Activated CD8-positive, alpha-beta T cell treated with anti-CD3 and anti-CD28 coated beads for 36 hours (primary cell): ENCODE results near the gene MYO15B. TPM values are rescaled to one million over a fixed set of nuclear protein-coding genes. Genes with fewer than 3 reads are reported as not detected.

Experiments
- ATAC-seq: fragments of 200-7000 bp; cut with Tn5 transposase; one replicate; pipeline ENCODE4 v1.10.0; 2021; ENCODE audit warnings: mild to moderate bottlenecking, moderate library complexity
- CTCF ChIA-PET: fragments of 350-600 bp; sonication (Branson Sonifier 250); formaldehyde crosslinking; loops from one replicate; lab custom pipeline; 2021; ENCODE audit warnings: antibody characterized with exemption; lab: Charles Lee
- POLR2A ChIA-PET: fragments of 350-600 bp; sonication (Branson Sonifier 250); formaldehyde crosslinking; loops from one replicate; lab custom pipeline; 2021; ENCODE audit warnings: antibody characterized with exemption; lab: Charles Lee
- DNase-seq: peaks from one replicate; pipeline ENCODE4 v3.0.0-alpha.2; 2020
- H3K27ac Mint-ChIP-seq: one replicate; pipeline ENCODE4 v1.8.0; 2021; ENCODE audit warnings: mild to moderate bottlenecking, mixed read lengths
- H3K27me3 Mint-ChIP-seq: one replicate; pipeline ENCODE4 v1.8.0; 2021; ENCODE audit warnings: mixed read lengths
- H3K36me3 Mint-ChIP-seq: one replicate; pipeline ENCODE4 v1.8.0; 2021; ENCODE audit warnings: low read depth, mixed read lengths
- H3K4me1 Mint-ChIP-seq: one replicate; pipeline ENCODE4 v1.8.0; 2021; ENCODE audit warnings: low read depth, mixed read lengths
- H3K4me3 Mint-ChIP-seq: one replicate; pipeline ENCODE4 v1.8.0; 2021; ENCODE audit warnings: mild to moderate bottlenecking, moderate library complexity, mixed read lengths
- H3K9me3 Mint-ChIP-seq: one replicate; pipeline ENCODE4 v1.8.0; 2021; ENCODE audit warnings: mixed read lengths
- CTCF ChIP-seq: fragments of 200-600 bp; IDR thresholded peaks from one replicate; pipeline ENCODE4 v1.8.0; 2022; ENCODE audit warnings: antibody characterized with exemption, mild to moderate bottlenecking
- intact Hi-C: fragments of 100-400 bp; cut with micrococcal nuclease; formaldehyde crosslinking; loops from one replicate; pipeline ENCODE4 v1.10.0; 2022
- total RNA-seq, 2 experiments: library from RNA; stranded (reverse); gene quantifications; one replicate each; pipeline ENCODE4 v1.2.3, GENCODE V29; 2021

MYO15B gene
- total RNA-seq, 2 experiments from 2014 or later: 24.9 to 28.7 TPM

DNA sequence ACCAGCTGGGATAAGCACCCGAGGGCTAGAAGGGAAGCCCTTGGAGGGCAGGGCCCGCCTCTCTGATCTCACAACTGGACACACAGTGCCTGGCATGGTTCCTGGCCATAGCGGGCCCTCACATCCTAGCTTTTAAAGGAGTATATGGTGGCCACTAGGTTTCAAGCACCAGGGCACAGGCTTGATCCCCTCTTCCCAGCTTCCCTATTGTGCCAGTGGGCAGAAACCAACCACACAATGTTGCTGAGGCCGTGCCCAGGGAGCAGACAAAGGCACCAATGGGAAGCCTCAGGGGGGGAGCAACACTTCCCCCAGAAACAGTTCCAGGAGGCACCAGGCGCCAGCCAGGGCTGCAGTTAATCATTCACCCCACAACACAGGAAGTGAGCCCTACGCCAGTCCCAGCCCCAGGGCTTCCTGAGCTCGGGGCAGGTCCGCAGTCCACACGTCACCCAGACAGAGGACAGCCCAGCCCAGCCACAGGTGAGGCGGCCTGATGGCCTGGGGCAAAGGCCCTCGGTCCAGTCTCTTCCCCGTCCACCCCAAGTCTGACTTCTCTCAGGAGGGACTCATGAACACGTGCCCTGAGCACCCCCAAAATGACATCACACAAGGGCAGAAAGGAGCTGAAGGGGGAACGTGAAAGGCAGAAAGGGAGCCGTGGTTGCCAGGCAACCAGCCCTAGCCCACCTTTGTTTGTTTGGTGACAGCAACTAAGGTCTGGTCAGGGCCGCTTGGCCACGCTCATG is 58.5 kb downstream of the MYO15B start:
- intact Hi-C loops: no loop called here
- peak; percentile 88 for ATAC-seq
- Mint-ChIP-seq H3K36me3 (peaks cover 14% of the 10 kb centered on the region), H3K4me1 (peaks cover 4% of the 10 kb centered on the region), H3K27ac (peak overlapping the region; percentile 60), H3K4me3 (no peak overlapping the region), H3K27me3 (no peaks in the 10 kb centered on the region), H3K9me3 (no peaks in the 10 kb centered on the region)
- CTCF ChIA-PET: interaction anchor here (0.6 to 6.8 kb wide), 11 partner anchors 8 to 181 kb away, joined by 3 to 52 read pairs (median 4); partner anchors contain the start of gene SMIM5
- peak; percentile 36 for DNase-seq
- POLR2A ChIA-PET: interaction anchor here (0.9 to 1.2 kb wide), 4 partner anchors 8 to 128 kb away, joined by 3 read pairs; partner anchors contain the start of gene SMIM5
- TF ChIP-seq CTCF: no peak

- POLR2A ChIA-PET: interaction anchor here (0.9 to 1.2 kb wide), 3 partner anchors 9 to 14 kb away, joined by 3 read pairs; partner anchors contain the start of gene SMIM5
- intact Hi-C loops: no loop called here
Observed at GRCh38 chr17:75646638-75646992, 59.0 kb downstream of the MYO15B start.

DNA sequence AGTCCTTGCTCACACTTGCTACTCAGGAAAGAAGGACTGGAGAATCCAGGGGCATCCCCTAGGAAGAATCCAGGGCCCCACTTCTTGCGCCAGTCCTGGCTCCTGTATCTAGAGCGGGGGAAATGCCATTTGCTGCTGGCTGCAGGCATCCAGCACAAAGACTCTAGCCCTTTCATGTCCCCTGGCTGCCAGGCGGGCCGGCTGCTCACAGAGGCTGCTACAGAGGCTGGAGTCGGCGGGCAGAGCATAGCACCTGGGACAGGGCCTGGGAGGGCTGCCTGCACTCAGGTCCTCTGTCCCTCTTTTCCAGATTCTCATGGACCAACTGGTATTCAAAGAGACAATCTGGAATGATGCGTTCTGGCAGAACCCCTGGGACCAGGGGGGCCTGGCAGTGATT is 59.5 kb downstream of the MYO15B start:
- peaks cover 4% of the 10 kb centered on the region for H3K4me1 Mint-ChIP-seq
- ChIA-PET CTCF (interaction anchor here (2.0 to 6.8 kb wide), 4 partner anchors 9 to 102 kb away, joined by 9 to 52 read pairs (median 29); partner anchors contain the start of gene SMIM5), POLR2A (interaction anchor here (0.9 to 1.0 kb wide), 2 partner anchors 13 to 14 kb away, joined by 3 to 4 read pairs; partner anchors contain the start of gene SMIM5)
- TF ChIP-seq CTCF: no peak
- no peak overlapping the region for H3K4me3 Mint-ChIP-seq
- H3K9me3 Mint-ChIP-seq: no peaks in the 10 kb centered on the region
- DNase-seq (no peak), ATAC-seq (no peak)
- peaks cover 15% of the 10 kb centered on the region for H3K36me3 Mint-ChIP-seq
- intact Hi-C loops: no loop called here
- no peaks in the 10 kb centered on the region for H3K27me3 Mint-ChIP-seq
- H3K27ac Mint-ChIP-seq: no peak overlapping the region

More at GRCh38 chr17:75646638-75646992, 59.0 kb downstream of the MYO15B start:
- TF ChIP-seq CTCF: no peak
- H3K4me3 Mint-ChIP-seq: no peak overlapping the region
- H3K9me3 Mint-ChIP-seq: no peaks in the 10 kb centered on the region
- peaks cover 15% of the 10 kb centered on the region for H3K36me3 Mint-ChIP-seq
- CTCF ChIA-PET: interaction anchor here (1.2 to 6.8 kb wide), 6 partner anchors 10 to 107 kb away, joined by 3 to 52 read pairs (median 10); partner anchors contain the start of gene SMIM5
- ATAC-seq (no peak), DNase-seq (no peak)
- no peaks in the 10 kb centered on the region for H3K27me3 Mint-ChIP-seq
- peaks cover 4% of the 10 kb centered on the region for H3K4me1 Mint-ChIP-seq
- no peak overlapping the region for H3K27ac Mint-ChIP-seq

DNA sequence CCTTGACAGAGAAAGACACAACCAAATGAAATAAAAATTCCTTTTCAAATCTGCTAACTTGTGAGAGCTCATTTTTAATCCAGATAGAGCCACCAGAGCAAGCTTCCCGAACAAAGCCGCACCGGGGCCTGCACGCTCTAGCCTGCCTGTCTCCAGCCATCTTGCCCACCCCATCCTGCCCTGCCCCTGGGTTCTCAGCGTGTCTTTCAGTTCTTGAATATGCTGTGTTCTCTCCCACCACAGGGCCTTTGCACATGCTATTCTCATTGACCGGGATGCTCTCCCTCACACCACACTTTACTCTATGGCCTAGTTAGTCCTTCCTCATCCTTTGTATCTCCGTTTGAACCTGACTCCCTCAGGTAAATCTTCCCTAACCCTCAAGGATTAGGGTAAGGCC is 60.3 kb downstream of the MYO15B start:
- ChIA-PET POLR2A (interaction anchor here (1.0 kb wide), 1 partner anchor 12 kb away, joined by 4 read pairs; no protein-coding TSS in a partner anchor), CTCF (interaction anchor here (4.6 kb wide), 1 partner anchor 15 kb away, joined by 52 read pairs; the partner anchor contains the start of gene SMIM5)
- Mint-ChIP-seq H3K9me3 (no peaks in the 10 kb centered on the region), H3K27me3 (no peaks in the 10 kb centered on the region), H3K4me3 (no peak overlapping the region), H3K27ac (no peak overlapping the region), H3K4me1 (peaks cover 7% of the 10 kb centered on the region), H3K36me3 (peaks cover 17% of the 10 kb centered on the region)
- no peak for TF ChIP-seq CTCF
- ATAC-seq (no peak), DNase-seq (no peak)
- intact Hi-C loops: no loop called here

DNA sequence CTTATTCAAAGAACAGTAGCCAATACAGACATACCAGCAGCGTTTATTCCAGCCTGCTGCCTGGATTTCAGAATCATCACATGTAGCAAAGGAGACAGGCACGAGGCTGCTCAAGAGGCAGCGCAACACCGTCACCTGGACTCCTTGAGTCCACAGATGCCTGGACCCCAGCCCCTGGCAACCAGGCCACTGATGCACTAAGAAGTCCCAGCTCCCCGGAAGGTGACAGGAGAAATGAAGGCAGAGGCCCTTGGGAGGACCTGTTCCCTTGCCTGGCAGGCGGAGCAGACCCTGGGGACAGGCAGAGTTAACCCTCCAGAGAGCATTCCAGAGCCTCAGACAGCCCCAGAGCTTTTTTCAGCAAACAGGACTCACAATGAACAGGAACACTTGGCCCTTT is 62.1 kb downstream of the MYO15B start:
- H3K4me1 Mint-ChIP-seq: peaks cover 9% of the 10 kb centered on the region
- H3K36me3 Mint-ChIP-seq: peaks cover 21% of the 10 kb centered on the region
- H3K9me3 Mint-ChIP-seq: no peaks in the 10 kb centered on the region
- H3K27ac Mint-ChIP-seq: no peak overlapping the region
- intact Hi-C loops: no loop called here
- no peaks in the 10 kb centered on the region for H3K27me3 Mint-ChIP-seq
- ChIA-PET POLR2A (interaction anchor here (0.8 to 0.9 kb wide), 2 partner anchors 13 to 14 kb away, joined by 3 to 5 read pairs; no protein-coding TSS in a partner anchor), CTCF (interaction anchor here (0.7 to 2.6 kb wide), 5 partner anchors 16 to 99 kb away, joined by 3 to 18 read pairs (median 6); partner anchors contain the start of gene SMIM5)
- no peak for TF ChIP-seq CTCF
- H3K4me3 Mint-ChIP-seq: no peak overlapping the region
- DNase-seq (no peak), ATAC-seq (no peak)
